ENCODE measurements around the gene TMEM174.

TMEM174 gene

GRCh38 chr5:73172951-73173350, at the start of gene TMEM174:
Gene TMEM174, plus strand, starts transcription at chr5:73173193. Its CDS starts 51 bp downstream, at chr5:73173244.
- no peak for DNase-seq

- DNase-seq, result no peak
These were observed 47.7 kb upstream of the TMEM174 start for GRCh38 chr5:73125289-73125688.

- no peak for DNase-seq
These were observed 46.6 kb upstream of the TMEM174 start for GRCh38 chr5:73126381-73126780.

GRCh38 chr5:73126957-73127356, 46.0 kb upstream of the TMEM174 start:
- no peak for DNase-seq

GRCh38 chr5:73129143-73129542, 43.9 kb upstream of the TMEM174 start:
- DNase-seq, result no peak

- DNase-seq, result no peak
These were observed 42.2 kb upstream of the TMEM174 start for GRCh38 chr5:73130811-73131210.

GRCh38 chr5:73131711-73132425, 41.1 kb upstream of the TMEM174 start:
- no peak for DNase-seq

- DNase-seq, result no peak
These were observed 40.2 kb upstream of the TMEM174 start for GRCh38 chr5:73132759-73133158.

GRCh38 chr5:73135021-73135420, 38.0 kb upstream of the TMEM174 start:
- DNase-seq, result no peak

- no peak for DNase-seq
These were observed 37.5 kb upstream of the TMEM174 start for GRCh38 chr5:73135429-73136054.

GRCh38 chr5:73136055-73136562, 36.9 kb upstream of the TMEM174 start:
- no peak for DNase-seq

- no peak for DNase-seq
These were observed 35.1 kb upstream of the TMEM174 start for GRCh38 chr5:73137563-73138530.

- DNase-seq, result no peak
These were observed 33.5 kb upstream of the TMEM174 start for GRCh38 chr5:73139485-73139884.

GRCh38 chr5:73140801-73141200, 32.2 kb upstream of the TMEM174 start:
- no peak for DNase-seq

- no peak for DNase-seq
These were observed 31.0 kb upstream of the TMEM174 start for GRCh38 chr5:73142035-73142434.

GRCh38 chr5:73143716-73144115, 29.3 kb upstream of the TMEM174 start:
- DNase-seq, result no peak

- no peak for DNase-seq
These were observed 23.5 kb upstream of the TMEM174 start for GRCh38 chr5:73149540-73149939.

GRCh38 chr5:73150876-73151275, 22.1 kb upstream of the TMEM174 start:
- DNase-seq, result no peak

GRCh38 chr5:73151766-73152410, 21.1 kb upstream of the TMEM174 start:
- DNase-seq, result no peak

GRCh38 chr5:73152411-73153388, 20.3 kb upstream of the TMEM174 start:
- DNase-seq, result no peak

GRCh38 chr5:73153513-73153912, 19.5 kb upstream of the TMEM174 start:
- no peak for DNase-seq

Data from NCI-H187 (cell line).